NCI-H2107 treated with DMSO at 0.1 percent for 48 hours (cell line): ENCODE data around the gene RREB1.

Experiments
- DNase-seq: peaks from one replicate; lab custom pipeline; 2025; ENCODE audit not compliant: unreplicated experiment; lab: John Stamatoyannopoulos, UW

The RREB1 gene

GRCh38 chr6:7121700-7122241, 14.0 kb downstream of the RREB1 start:
- DNase-seq = peak; percentile 44

DNA sequence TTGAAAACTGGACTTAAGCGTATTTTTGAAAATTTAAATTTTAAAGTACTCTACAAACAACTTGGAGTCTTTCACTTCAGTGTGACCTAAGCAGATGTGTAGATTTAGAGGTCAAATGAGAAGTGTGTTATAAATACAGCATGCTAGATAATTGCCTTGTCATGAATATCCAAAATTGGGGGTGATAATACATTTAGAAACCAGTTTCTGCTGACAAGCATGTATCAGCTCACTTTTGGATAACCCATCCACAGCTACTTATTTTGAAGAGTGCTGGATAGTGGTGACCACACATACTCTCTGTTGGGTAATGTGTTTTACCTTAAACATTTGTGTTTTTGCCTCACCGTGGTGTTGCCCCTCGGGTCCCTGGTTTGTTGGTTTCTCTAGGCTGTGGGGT, 14.9 kb downstream of the RREB1 start:
- no peak for DNase-seq

DNA sequence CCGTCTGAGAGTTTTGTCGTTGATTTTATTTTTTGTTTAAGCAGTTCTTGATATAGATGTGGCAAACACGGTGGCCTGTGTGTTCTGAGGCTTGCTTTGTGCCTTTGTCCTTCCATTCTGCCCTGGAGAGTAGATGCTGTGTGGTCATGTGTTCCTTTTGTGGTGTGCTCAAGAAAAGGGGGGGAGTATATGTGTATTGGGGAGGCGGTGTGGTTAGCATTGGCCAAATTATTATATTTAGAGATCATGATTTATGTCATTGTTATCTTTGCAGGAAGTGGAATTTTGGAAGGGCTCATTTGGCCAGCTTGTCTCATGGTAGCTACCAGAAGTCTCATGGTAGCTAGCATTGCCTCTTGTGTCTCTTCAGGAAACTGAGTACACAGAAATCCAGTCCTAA, 16.4 kb downstream of the RREB1 start:
- no peak for DNase-seq

DNA sequence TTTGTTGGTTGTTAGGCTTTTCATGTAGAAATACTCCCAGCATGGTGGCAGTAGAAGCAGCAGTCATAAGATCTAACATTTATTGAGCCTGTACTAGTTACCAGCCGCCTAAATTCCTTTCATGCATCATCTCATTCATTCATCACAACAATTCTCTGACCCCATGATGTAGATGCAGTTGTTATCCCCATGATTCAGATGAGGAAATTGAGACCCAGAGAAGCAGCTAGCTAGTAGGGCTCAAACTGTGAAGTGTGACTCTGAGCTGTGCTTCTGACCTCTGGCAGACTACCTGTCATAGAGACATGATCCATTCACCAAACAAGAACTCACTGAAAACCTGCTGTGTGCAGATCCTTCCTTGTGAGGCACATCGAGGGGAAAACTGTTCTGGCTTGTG, 16.9 kb downstream of the RREB1 start:
- DNase-seq = no peak

- DNase-seq = no peak
Measured at GRCh38 chr6:7125290-7125689, 17.5 kb downstream of the RREB1 start.

GRCh38 chr6:7126754-7127153, 19.0 kb downstream of the RREB1 start:
- no peak for DNase-seq

DNA sequence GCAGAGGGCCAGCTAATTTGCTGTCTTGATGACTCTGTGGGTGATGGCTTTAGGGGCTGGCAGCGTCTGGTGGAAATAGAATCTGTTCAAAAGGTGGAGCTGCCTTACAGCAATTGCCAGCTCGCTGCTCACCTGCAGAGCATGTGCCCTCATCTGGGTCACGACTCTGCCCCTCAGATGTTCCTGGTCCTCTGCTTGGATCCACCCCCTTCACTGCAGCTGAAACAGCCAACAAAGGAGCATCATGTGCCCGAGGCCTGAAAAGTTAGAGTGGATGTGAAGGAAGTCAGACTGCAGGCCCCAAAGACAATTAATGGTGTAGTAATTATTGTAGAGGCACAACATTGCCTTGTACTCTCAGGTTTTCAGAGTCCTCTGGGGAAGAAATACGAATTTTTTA, 19.9 kb downstream of the RREB1 start:
- DNase-seq = no peak

- DNase-seq = no peak
Measured at GRCh38 chr6:7129360-7129759, 21.6 kb downstream of the RREB1 start.

DNA sequence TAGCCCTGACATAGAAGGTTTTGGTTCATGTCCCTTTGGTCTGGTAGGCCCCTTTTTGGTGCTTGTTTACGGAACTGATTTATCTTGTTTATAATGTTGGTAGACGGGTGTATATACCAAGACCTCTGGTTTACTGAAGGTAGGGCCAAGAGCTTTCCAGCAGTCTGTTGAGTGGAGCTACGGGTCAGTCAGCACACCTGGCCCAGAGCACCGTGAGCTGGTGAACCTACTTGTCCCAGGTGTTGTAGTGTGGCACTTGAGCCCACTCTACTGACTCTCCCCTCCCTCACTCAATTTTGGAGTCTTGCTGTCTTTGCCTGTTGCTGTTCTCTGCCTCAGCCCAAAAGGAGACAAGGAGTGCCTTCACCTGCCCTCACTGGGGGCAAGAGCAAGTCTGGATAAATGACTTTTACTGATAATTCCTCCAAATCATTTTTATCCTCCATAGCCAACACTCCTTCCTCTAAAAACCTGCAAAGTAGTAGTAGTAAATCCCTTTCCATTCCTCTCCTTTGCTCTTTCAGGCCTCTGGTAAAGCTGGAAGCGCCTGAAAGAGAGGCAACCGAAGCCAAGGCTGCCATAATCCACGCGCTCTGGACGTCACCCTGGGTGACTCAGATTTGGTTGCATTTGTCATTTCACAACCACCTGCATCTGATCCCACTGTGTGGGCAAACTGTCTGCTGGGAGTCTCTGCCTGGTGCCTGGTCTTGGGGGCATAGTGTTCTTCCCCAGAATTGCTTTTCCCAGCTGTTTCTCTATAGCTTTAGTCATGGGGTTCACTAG, 22.2 kb downstream of the RREB1 start:
- no peak for DNase-seq

DNA sequence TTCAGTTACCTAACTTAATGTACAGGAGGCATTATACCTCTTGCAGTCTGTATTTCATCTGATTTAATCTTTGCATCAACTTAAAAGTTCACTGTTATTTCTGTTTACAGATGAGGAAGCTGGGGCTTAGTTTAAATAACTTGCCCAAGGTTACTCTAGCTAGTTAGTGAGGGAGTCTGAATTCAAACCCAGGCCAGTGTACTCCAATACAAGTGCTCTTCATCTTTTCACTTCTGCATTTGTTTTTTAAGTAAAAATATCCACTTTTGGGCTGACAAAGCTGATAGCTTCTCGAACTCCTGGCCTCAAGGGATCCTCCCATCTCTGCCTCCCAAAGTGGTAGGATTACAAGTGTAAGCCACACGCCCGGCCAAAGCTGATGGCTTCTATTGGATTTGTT, 23.6 kb downstream of the RREB1 start:
- no peak for DNase-seq

- DNase-seq = peak; percentile 84
Measured at GRCh38 chr6:7132398-7133035, 24.8 kb downstream of the RREB1 start.

DNA sequence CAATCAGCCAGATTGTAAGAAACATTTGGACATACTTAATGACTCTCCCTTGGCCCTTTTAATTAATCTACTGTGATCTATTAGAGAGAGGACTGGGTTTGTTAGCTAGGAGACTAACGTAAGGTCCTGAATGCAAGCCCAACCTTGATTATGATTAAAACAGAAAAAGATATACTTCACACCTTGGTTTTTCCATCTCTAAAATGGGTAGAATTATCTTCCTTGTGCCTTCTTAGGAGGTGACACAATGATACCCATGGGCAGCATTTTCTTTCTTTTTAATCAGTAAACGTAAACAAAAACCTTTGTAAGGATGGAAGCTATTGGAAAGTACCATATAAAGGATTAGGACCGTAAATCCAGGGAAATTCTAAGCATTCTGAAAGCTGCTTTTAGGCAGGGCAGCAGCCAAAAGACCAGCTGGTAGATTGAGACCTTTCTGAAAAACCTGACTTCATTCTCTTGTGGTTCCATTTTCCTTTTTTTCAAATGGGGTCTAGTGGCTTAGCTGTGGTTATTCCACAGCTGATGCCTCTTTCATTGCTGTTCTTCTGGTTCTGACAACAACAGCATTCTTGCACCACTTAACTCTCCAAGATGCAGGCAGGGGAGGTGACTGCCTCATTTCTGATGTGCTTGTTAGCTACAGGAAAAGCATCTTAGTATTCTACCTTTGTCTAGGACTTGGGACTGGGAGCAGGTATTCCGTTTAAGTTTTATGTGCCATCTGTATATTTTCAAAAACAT, 27.4 kb downstream of the RREB1 start:
- peak; percentile 54 for DNase-seq

DNA sequence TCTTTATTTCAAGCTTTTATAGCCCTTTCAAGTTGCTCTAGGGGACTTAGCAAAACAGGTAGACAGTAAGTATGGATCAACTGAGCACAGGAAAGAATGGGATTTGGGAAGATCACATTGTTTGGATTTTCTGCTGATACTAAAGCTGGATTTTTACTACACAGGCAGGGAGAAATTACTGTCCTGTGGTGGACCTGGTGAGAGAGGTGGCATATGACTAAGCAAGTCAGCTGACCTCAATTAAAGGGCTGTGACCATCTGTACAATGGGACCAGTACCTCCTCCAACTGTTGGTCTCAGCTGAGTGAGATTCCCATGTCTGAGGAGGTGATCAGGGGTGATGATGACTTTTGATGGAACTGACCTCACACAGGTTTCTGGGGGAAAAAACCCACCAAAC, 28.0 kb downstream of the RREB1 start:
- DNase-seq = no peak

DNA sequence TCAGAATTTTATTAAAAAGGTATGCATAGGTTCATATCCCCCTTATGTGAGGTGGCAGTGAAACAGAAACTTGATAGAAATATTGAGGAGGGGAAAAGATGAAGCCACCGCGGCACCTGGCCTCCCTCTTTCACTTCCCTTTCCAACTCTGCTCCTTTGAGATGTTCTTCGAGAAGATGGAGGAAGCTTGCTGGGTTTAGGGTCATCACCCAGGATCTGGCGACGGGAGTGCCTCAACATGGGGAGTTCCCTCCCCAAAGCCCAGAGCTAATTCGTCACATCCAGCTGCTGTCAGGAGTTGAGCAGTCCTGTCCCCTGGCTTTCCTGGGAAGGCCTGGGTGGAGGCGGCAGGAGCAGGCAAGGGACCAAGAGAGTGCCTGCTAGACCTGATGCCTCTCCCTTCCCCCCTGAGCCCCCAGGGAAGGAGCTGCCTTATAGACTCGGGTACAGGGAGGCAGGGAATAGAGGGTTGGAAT, 29.1 kb downstream of the RREB1 start:
- DNase-seq = no peak

DNA sequence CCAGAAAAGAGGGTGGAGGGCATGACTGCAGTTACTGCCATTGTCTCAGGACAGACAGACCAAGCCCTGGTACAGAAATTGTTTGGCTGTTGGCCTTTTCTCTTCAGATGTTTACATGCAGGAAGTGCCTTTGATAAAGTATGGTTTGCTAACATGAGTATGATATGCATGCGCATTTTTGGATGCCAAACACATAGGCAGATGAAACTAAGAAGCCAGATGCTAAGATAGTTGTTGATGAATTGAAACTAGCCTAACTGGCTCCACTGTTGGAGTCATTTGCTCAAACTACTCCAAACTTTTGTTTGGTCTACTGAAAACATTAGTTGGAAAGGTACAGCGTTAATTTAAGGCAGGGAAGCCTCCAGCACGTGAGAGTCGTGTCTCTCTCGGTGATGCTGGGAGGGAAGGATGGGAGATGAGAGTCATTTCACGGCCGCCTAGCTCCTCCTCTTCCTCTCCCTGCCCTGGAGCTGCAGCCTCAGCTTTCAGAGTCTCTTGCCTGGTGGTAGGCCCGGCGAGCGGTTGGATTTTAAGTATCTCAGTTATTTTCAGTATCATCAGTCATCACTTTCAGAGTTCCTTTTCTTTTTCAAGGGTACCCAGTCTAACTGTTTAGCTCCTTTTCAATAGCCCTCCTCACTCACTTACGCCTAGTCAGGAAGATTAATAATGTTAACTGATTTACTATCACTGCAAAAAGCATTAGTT, 29.7 kb downstream of the RREB1 start:
- DNase-seq = peak; percentile 31

GRCh38 chr6:7138046-7138531, 30.3 kb downstream of the RREB1 start:
- no peak for DNase-seq

DNA sequence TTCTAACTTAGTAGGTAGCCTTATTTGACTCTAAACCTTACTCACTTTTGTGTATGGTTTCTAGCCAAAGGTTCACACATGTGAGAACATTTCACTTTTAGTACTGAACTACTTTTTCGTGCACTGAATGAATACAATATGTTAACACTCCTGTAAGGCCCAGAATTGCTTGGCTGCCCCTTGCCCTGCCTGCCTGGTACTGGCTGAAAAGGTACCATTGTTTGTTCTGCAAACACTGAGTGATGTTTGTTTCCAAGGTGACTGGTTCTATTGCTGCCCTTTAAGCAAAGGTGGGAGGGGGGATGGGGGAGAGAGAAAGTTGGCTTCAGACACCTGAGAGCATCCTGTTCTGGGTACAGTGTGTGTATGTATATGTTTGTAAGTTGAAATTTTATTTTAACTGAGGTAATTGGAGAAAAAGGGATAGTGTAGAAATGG, 31.2 kb downstream of the RREB1 start:
- peak; percentile 38 for DNase-seq

- no peak for DNase-seq
Measured at GRCh38 chr6:7139835-7140470, 32.2 kb downstream of the RREB1 start.

DNA sequence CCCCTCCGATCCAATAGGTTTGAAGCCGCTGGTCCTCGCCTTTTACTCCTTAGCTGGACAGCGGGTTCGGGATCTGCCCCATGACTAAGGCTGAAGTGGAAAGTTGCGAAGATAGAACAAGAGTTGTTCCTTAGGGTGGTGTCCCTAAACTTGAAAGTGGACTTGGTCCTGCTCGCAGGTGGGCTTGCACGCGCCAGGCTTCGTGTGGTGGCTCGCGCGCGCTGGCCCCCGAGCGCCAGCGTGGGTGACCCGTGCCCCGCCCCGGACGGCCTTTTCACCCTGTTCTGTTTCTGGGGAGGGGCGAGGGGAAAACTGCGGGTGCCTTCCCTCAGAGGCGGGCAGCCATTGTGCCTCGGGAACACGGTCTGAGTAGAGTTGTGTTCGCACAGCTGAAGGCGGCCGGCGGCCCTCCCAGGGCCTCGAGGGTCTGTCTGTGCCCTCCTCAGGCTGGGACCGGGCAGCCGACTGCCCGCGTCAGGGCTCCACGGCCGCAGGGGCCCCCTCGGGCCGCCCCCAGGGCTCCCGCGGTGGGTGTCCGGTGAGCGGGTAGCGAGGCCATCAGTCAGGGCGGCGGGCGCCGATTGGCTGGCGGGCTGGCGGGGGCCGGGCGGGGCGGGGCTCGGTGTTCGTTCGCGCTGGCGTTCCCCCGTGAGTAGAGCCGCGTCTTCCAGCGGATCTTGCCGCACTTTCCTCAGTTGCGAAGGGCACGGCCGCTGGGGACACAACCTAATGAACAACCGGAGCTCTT, 33.0 kb downstream of the RREB1 start:
- DNase-seq = no peak
